Measurements from ENCODE around the gene ZC3H7A.

- no peak for TF ChIP-seq ZNF565 (CRISPR knock-in tag; conservative IDR thresholded peaks at IDR 0.05; ENCODE audit: low read depth)
- TF ChIP-seq SNAI2 (CRISPR knock-in tag; IDR thresholded peaks at IDR 0.05), result no peak
- TF ChIP-seq RARB (CRISPR knock-in tag; IDR thresholded peaks at IDR 0.05), result no peak
- no peak for TF ChIP-seq ZFP30 (CRISPR knock-in tag; IDR thresholded peaks at IDR 0.05)
- no peak for TF ChIP-seq ISL1 (CRISPR knock-in tag; IDR thresholded peaks at IDR 0.05)
- TF ChIP-seq PPARA (CRISPR knock-in tag; IDR thresholded peaks at IDR 0.05; ENCODE audit: borderline replicate concordance), result no peak
- TF ChIP-seq, protein P1, sequence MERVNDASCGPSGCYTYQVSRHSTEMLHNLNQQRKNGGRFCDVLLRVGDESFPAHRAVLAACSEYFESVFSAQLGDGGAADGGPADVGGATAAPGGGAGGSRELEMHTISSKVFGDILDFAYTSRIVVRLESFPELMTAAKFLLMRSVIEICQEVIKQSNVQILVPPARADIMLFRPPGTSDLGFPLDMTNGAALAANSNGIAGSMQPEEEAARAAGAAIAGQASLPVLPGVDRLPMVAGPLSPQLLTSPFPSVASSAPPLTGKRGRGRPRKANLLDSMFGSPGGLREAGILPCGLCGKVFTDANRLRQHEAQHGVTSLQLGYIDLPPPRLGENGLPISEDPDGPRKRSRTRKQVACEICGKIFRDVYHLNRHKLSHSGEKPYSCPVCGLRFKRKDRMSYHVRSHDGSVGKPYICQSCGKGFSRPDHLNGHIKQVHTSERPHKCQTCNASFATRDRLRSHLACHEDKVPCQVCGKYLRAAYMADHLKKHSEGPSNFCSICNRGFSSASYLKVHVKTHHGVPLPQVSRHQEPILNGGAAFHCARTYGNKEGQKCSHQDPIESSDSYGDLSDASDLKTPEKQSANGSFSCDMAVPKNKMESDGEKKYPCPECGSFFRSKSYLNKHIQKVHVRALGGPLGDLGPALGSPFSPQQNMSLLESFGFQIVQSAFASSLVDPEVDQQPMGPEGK (CRISPR knock-in tag; IDR thresholded peaks at IDR 0.05; ENCODE audit: borderline replicate concordance), result no peak
- no peak for TF ChIP-seq ARNTL (CRISPR knock-in tag; IDR thresholded peaks at IDR 0.05; ENCODE audit: borderline replicate concordance, low read depth)
- TF ChIP-seq, protein P2, sequence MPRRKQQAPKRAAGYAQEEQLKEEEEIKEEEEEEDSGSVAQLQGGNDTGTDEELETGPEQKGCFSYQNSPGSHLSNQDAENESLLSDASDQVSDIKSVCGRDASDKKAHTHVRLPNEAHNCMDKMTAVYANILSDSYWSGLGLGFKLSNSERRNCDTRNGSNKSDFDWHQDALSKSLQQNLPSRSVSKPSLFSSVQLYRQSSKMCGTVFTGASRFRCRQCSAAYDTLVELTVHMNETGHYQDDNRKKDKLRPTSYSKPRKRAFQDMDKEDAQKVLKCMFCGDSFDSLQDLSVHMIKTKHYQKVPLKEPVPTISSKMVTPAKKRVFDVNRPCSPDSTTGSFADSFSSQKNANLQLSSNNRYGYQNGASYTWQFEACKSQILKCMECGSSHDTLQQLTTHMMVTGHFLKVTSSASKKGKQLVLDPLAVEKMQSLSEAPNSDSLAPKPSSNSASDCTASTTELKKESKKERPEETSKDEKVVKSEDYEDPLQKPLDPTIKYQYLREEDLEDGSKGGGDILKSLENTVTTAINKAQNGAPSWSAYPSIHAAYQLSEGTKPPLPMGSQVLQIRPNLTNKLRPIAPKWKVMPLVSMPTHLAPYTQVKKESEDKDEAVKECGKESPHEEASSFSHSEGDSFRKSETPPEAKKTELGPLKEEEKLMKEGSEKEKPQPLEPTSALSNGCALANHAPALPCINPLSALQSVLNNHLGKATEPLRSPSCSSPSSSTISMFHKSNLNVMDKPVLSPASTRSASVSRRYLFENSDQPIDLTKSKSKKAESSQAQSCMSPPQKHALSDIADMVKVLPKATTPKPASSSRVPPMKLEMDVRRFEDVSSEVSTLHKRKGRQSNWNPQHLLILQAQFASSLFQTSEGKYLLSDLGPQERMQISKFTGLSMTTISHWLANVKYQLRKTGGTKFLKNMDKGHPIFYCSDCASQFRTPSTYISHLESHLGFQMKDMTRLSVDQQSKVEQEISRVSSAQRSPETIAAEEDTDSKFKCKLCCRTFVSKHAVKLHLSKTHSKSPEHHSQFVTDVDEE (CRISPR knock-in tag; IDR thresholded peaks at IDR 0.05), result no peak
- TF ChIP-seq TCF4 (CRISPR knock-in tag; IDR thresholded peaks at IDR 0.05; ENCODE audit: borderline replicate concordance), result no peak
- no peak for TF ChIP-seq TOX (CRISPR knock-in tag; IDR thresholded peaks at IDR 0.05; ENCODE audit: borderline replicate concordance)
- TF ChIP-seq GLIS3 (CRISPR knock-in tag; IDR thresholded peaks at IDR 0.05), result no peak
- TF ChIP-seq CSDC2 (CRISPR knock-in tag; IDR thresholded peaks at IDR 0.05), result no peak
- no peak for TF ChIP-seq ESRRG (CRISPR knock-in tag; IDR thresholded peaks at IDR 0.05)
These were observed 91.6 kb downstream of the ZC3H7A start for GRCh38 chr16:11705311-11706025.

Measured in SK-N-SH treated with all-trans-retinoic acid at 6 μM for 48 hours (cell line).